LNCAP (cell line): ENCODE results near the gene PTPRU.

Source experiments
- CTCF ChIP-seq: fragments of 450-650 bp; IDR thresholded peaks from 2 replicates; pipeline ENCODE4 v1.5.1; 2017; ENCODE audit warnings: mild to moderate bottlenecking

Gene PTPRU

GRCh38 chr1:29282924-29283803 lies 46.8 kb downstream of the PTPRU start:
- no peak for TF ChIP-seq CTCF

GRCh38 chr1:29283804-29284195 lies 47.5 kb downstream of the PTPRU start:
- TF ChIP-seq CTCF: no peak

- TF ChIP-seq CTCF: no peak
Observed at GRCh38 chr1:29284286-29284960, 48.1 kb downstream of the PTPRU start.

GRCh38 chr1:29284961-29285560 lies 48.7 kb downstream of the PTPRU start:
- no peak for TF ChIP-seq CTCF

- no peak for TF ChIP-seq CTCF
Observed at GRCh38 chr1:29285771-29286170, 49.4 kb downstream of the PTPRU start.

- TF ChIP-seq CTCF: no peak
Observed at GRCh38 chr1:29286194-29286767, 50.0 kb downstream of the PTPRU start.

GRCh38 chr1:29289493-29289892 lies 53.2 kb downstream of the PTPRU start:
- no peak for TF ChIP-seq CTCF
